NB4 (cell line): ENCODE measurements around the gene TMEM187.

Source experiments
- CTCF ChIP-seq: IDR thresholded peaks from one replicate; pipeline ENCODE4 v1.5.1; 2012; ENCODE audit warnings: low read depth, low read length
- POLR2A ChIP-seq: IDR thresholded peaks from 2 replicates; pipeline ENCODE4 v1.6.1; 2011; ENCODE audit warnings: mild to moderate bottlenecking; ENCODE audit not compliant: insufficient read length; ENCODE audit errors: extremely low read depth
- TF ChIP-seq, protein P1 (sequence below): IDR thresholded peaks from 2 replicates; pipeline ENCODE4 v1.6.1; 2011; ENCODE audit warnings: low read depth, low read length

DNA sequence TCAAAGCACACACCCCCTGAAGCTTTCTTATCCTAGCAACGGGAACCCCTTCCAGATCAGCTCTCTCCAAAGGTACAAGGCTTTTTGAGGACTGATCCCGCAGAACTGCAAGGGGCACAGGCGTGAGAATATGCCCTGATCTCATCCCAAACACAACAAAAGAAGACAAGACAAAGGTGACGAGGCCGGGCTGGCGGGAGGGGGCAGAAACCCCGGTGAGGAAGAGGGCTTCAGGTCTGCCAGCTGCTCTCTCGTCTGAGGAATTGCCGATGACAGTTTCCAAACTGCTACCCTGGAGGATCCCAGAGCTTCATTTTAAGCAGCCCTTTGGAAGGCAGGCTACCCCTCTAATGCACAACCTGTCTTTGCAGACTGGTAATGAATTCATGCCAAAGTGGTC, 4.3 kb upstream of the TMEM187 start:
- TF ChIP-seq CTCF (no peak), POLR2A (no peak)
- TF ChIP-seq, protein P1, sequence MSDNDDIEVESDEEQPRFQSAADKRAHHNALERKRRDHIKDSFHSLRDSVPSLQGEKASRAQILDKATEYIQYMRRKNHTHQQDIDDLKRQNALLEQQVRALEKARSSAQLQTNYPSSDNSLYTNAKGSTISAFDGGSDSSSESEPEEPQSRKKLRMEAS = no peak
